ENCODE measurements around the gene HDGFL3. TPM values are rescaled to one million over a fixed set of nuclear protein-coding genes. Genes with fewer than 3 reads are reported as not detected.

The HDGFL3 gene
- total RNA-seq, 2 experiments from 2014 or later, result 7.1 to 8.0 TPM

GRCh38 chr15:83208367-83208661 is 691 bp upstream of the HDGFL3 start:
- POLR2A ChIA-PET, result no interaction called here
- Mint-ChIP-seq H3K27ac (no peak overlapping the region), H3K27me3 (peaks cover 17% of the 10 kb centered on the region), H3K9me3 (no peaks in the 10 kb centered on the region), H3K36me3 (peaks cover 3% of the 10 kb centered on the region), H3K4me3 (no peak overlapping the region), H3K4me1 (ENCODE audit: low read depth) (peaks cover 4% of the 10 kb centered on the region)
- DNase-seq, result no peak
- CTCF ChIA-PET, result interaction anchor here (0.7 kb wide), 1 partner anchor 296 kb away, joined by 3 read pairs; no protein-coding TSS in a partner anchor
- intact Hi-C loops (cut with micrococcal nuclease), result loop anchor here (1.0 to 10.0 kb wide), 2 partner anchors 198 to 394 kb away; no protein-coding TSS in a partner anchor

DNA sequence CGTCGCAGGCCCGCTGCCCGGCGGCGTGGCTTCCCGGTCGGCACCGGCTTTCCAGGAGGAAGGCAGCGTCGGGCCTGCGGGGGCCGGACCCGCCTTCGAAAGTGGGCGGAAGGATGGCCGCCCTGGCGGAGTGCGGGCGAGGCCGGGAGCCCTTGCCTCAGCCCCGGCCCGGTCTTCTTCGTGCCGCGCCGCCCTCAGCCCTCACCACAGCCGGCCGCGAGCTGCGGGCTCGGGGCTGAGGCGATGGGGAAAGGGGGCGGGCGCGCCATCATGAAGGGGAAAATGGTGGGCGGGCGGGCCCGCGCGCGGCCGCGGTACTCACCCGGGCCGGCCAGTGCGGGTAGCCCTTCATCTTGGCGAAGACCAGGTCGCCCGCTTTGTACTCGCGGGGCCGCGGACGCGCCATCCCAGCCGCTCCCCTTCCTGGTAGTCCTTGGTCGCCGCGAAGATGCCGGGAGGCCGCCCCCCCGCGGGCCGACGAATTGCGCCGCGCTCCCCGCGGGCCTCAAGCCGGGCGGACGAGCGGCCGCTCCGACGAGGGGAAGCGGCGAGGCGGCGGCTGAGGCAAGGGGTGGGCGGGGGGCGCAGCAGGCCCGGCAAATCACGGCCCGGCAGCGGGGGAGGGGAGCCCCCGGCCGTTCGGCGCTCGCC is 489 bp downstream of the HDGFL3 start:
- H3K36me3 Mint-ChIP-seq, result peaks cover 3% of the 10 kb centered on the region
- intact Hi-C loops (cut with micrococcal nuclease), result loop anchor here (10.0 kb wide), 1 partner anchor 392 kb away; no protein-coding TSS in a partner anchor
- no peak overlapping the region for H3K4me3 Mint-ChIP-seq
- peak; percentile 15 for DNase-seq
- ChIA-PET POLR2A (no interaction called here), CTCF (no interaction called here)
- H3K27ac Mint-ChIP-seq, result no peak overlapping the region
- peaks cover 4% of the 10 kb centered on the region for H3K4me1 Mint-ChIP-seq (ENCODE audit: low read depth)
- no peaks in the 10 kb centered on the region for H3K9me3 Mint-ChIP-seq
- H3K27me3 Mint-ChIP-seq, result peaks cover 14% of the 10 kb centered on the region

GRCh38 chr15:83206526-83207008 is 1.1 kb downstream of the HDGFL3 start:
- Mint-ChIP-seq H3K4me1 (ENCODE audit: low read depth) (peaks cover 4% of the 10 kb centered on the region), H3K9me3 (no peaks in the 10 kb centered on the region), H3K4me3 (peak overlapping the region; percentile 77), H3K27ac (peak overlapping the region; percentile 68), H3K36me3 (peaks cover 3% of the 10 kb centered on the region), H3K27me3 (peaks cover 16% of the 10 kb centered on the region)
- ChIA-PET POLR2A (no interaction called here), CTCF (no interaction called here)
- DNase-seq, result no peak
- intact Hi-C loops (cut with micrococcal nuclease), result loop anchor here (10.0 kb wide), 1 partner anchor 392 kb away; no protein-coding TSS in a partner anchor

- intact Hi-C loops (cut with micrococcal nuclease), result loop anchor here (10.0 kb wide), 1 partner anchor 391 kb away; no protein-coding TSS in a partner anchor
Measured at GRCh38 chr15:83205725-83206324, 1.8 kb downstream of the HDGFL3 start.

DNA sequence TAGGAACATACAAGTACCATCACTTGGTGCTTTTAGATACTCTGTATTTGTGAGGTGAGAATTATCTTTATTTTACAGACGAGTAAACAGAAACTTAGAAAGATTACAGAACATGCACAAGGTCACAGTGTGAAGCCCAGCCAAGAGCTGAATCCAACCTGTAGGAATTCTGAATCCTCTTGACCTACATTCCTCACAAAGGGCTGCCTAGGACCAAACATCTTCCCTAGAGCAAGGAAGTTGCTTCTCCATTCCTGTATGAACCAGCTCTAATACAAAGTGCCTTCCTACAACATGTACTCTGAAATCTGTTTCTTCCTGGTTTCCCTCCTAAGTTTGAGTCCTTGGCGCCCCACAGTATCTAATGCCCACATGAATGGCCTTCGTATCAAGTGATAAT is 2.9 kb downstream of the HDGFL3 start:
- Mint-ChIP-seq H3K27ac (no peak overlapping the region), H3K9me3 (no peaks in the 10 kb centered on the region), H3K36me3 (peaks cover 3% of the 10 kb centered on the region), H3K4me3 (no peak overlapping the region), H3K27me3 (peaks cover 16% of the 10 kb centered on the region), H3K4me1 (ENCODE audit: low read depth) (peaks cover 10% of the 10 kb centered on the region)
- POLR2A ChIA-PET, result no interaction called here
- CTCF ChIA-PET, result no interaction called here
- DNase-seq, result no peak
- intact Hi-C loops (cut with micrococcal nuclease), result loop anchor here (10.0 kb wide), 1 partner anchor 390 kb away; no protein-coding TSS in a partner anchor

More at GRCh38 chr15:83205725-83206324, 1.8 kb downstream of the HDGFL3 start:
- Mint-ChIP-seq H3K4me1 (ENCODE audit: low read depth) (peaks cover 4% of the 10 kb centered on the region), H3K27ac (no peak overlapping the region), H3K4me3 (peak overlapping the region; percentile 77), H3K9me3 (no peaks in the 10 kb centered on the region), H3K27me3 (peaks cover 16% of the 10 kb centered on the region), H3K36me3 (peaks cover 3% of the 10 kb centered on the region)
- CTCF ChIA-PET, result no interaction called here
- DNase-seq, result no peak
- POLR2A ChIA-PET, result no interaction called here

- Mint-ChIP-seq H3K4me1 (ENCODE audit: low read depth) (peaks cover 20% of the 10 kb centered on the region), H3K9me3 (no peaks in the 10 kb centered on the region), H3K36me3 (peaks cover 3% of the 10 kb centered on the region), H3K4me3 (no peak overlapping the region), H3K27me3 (peaks cover 19% of the 10 kb centered on the region), H3K27ac (no peak overlapping the region)
- CTCF ChIA-PET, result no interaction called here
- intact Hi-C loops (cut with micrococcal nuclease), result loop anchor here (10.0 kb wide), 1 partner anchor 389 kb away; no protein-coding TSS in a partner anchor
- no peak for DNase-seq
- POLR2A ChIA-PET, result no interaction called here
Measured at GRCh38 chr15:83203543-83203942, 4.1 kb downstream of the HDGFL3 start.

- ChIA-PET POLR2A (no interaction called here), CTCF (interaction anchor here (1.0 kb wide), 1 partner anchor 132 kb away, joined by 3 read pairs; no protein-coding TSS in a partner anchor)
- intact Hi-C loops (cut with micrococcal nuclease), result loop anchor here (10.0 kb wide), 1 partner anchor 386 kb away; no protein-coding TSS in a partner anchor
- Mint-ChIP-seq H3K4me3 (no peak overlapping the region), H3K4me1 (ENCODE audit: low read depth) (peaks cover 18% of the 10 kb centered on the region), H3K36me3 (no peaks in the 10 kb centered on the region), H3K9me3 (no peaks in the 10 kb centered on the region), H3K27me3 (peaks cover 18% of the 10 kb centered on the region), H3K27ac (no peak overlapping the region)
- DNase-seq, result no peak
Measured at GRCh38 chr15:83200589-83200988, 7.0 kb downstream of the HDGFL3 start.

DNA sequence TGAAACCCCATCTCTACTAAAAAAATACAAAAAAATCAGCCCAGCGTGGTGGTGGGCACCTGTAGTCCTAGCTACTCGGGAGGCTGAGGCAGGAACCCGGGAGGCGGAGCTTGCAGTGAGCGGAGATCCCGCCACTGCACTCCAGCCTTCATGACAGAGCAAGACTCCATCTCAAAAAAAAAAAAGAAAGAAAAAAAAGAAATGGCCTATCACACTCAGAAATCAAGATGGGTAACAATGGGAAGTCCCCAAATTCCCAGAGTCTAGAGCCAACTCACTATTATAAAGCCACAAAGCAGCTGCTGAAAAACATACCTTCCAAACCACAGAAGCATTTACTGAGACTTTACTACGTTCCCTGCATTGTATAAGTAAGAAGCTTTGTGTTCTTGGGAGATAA is 7.5 kb downstream of the HDGFL3 start:
- peaks cover 18% of the 10 kb centered on the region for H3K27me3 Mint-ChIP-seq
- peaks cover 18% of the 10 kb centered on the region for H3K4me1 Mint-ChIP-seq (ENCODE audit: low read depth)
- H3K36me3 Mint-ChIP-seq, result no peaks in the 10 kb centered on the region
- ChIA-PET POLR2A (no interaction called here), CTCF (interaction anchor here (1.0 kb wide), 1 partner anchor 189 kb away, joined by 3 read pairs; no protein-coding TSS in a partner anchor)
- intact Hi-C loops (cut with micrococcal nuclease), result loop anchor here (10.0 kb wide), 1 partner anchor 385 kb away; no protein-coding TSS in a partner anchor
- DNase-seq, result peak; percentile 19
- H3K27ac Mint-ChIP-seq, result no peak overlapping the region
- H3K4me3 Mint-ChIP-seq, result no peak overlapping the region
- no peaks in the 10 kb centered on the region for H3K9me3 Mint-ChIP-seq

- Mint-ChIP-seq H3K27ac (no peak overlapping the region), H3K36me3 (no peaks in the 10 kb centered on the region), H3K4me1 (ENCODE audit: low read depth) (peaks cover 18% of the 10 kb centered on the region), H3K4me3 (no peak overlapping the region), H3K9me3 (no peaks in the 10 kb centered on the region), H3K27me3 (peaks cover 19% of the 10 kb centered on the region)
- POLR2A ChIA-PET, result interaction anchor here (0.6 kb wide), 1 partner anchor 131 kb away, joined by 3 read pairs; no protein-coding TSS in a partner anchor
- intact Hi-C loops (cut with micrococcal nuclease), result loop anchor here (1.0 to 2.0 kb wide), 4 partner anchors 34 to 188 kb away; partner anchors contain the start of genes BTBD1 and C15orf40
- CTCF ChIA-PET, result interaction anchor here (1.0 kb wide), 1 partner anchor 188 kb away, joined by 3 read pairs; no protein-coding TSS in a partner anchor
- peak; percentile 22 for DNase-seq
Measured at GRCh38 chr15:83199288-83199687, 8.3 kb downstream of the HDGFL3 start.

GRCh38 chr15:83198476-83198875 is 9.1 kb downstream of the HDGFL3 start:
- Mint-ChIP-seq H3K4me1 (ENCODE audit: low read depth) (peaks cover 18% of the 10 kb centered on the region), H3K4me3 (no peak overlapping the region), H3K27ac (no peak overlapping the region), H3K27me3 (peaks cover 24% of the 10 kb centered on the region), H3K36me3 (no peaks in the 10 kb centered on the region), H3K9me3 (no peaks in the 10 kb centered on the region)
- DNase-seq, result no peak
- CTCF ChIA-PET, result no interaction called here
- intact Hi-C loops (cut with micrococcal nuclease), result loop anchor here (2.0 kb wide), 3 partner anchors 34 to 188 kb away; partner anchors contain the start of gene C15orf40
- POLR2A ChIA-PET, result no interaction called here

DNA sequence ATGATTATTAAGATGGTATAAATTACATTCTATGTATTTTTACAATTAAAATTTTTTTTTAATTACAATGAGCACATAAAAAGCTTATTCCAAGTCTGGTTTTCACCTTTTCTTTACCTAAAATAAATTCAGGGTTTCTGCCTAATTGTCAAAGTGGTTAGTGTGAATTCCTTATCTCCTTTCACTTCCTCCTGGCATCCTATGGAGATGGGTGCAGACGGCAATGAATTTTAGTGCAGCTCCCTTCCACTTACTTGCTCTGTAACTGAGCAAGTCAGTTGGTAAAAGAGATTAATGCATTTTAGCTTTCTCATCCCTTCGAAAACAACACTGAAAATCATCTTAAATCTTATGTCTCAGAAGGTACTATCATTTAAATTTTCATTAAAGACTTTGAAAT is 13.1 kb downstream of the HDGFL3 start:
- Mint-ChIP-seq H3K4me3 (no peak overlapping the region), H3K27me3 (peaks cover 28% of the 10 kb centered on the region), H3K27ac (no peak overlapping the region), H3K36me3 (no peaks in the 10 kb centered on the region), H3K4me1 (ENCODE audit: low read depth) (peaks cover 12% of the 10 kb centered on the region), H3K9me3 (no peaks in the 10 kb centered on the region)
- CTCF ChIA-PET, result interaction anchor here (0.7 kb wide), 1 partner anchor 566 kb away, joined by 3 read pairs; no protein-coding TSS in a partner anchor
- DNase-seq, result no peak
- intact Hi-C loops (cut with micrococcal nuclease), result no loop called here
- POLR2A ChIA-PET, result no interaction called here

GRCh38 chr15:83193721-83194120 is 13.9 kb downstream of the HDGFL3 start:
- H3K36me3 Mint-ChIP-seq, result no peaks in the 10 kb centered on the region
- intact Hi-C loops (cut with micrococcal nuclease), result no loop called here
- H3K4me3 Mint-ChIP-seq, result no peak overlapping the region
- no peak overlapping the region for H3K27ac Mint-ChIP-seq
- CTCF ChIA-PET, result no interaction called here
- H3K9me3 Mint-ChIP-seq, result no peaks in the 10 kb centered on the region
- DNase-seq, result no peak
- peaks cover 4% of the 10 kb centered on the region for H3K4me1 Mint-ChIP-seq (ENCODE audit: low read depth)
- POLR2A ChIA-PET, result no interaction called here
- peaks cover 27% of the 10 kb centered on the region for H3K27me3 Mint-ChIP-seq

Measured in activated CD4-positive, alpha-beta memory T cell treated with anti-CD3 and anti-CD28 coated beads for 36 hours (primary cell).